AG09319 (cell line): Measurements from ENCODE around the gene ULK1.

Source experiments
- DNase-seq: peaks from one replicate; pipeline ENCODE4 v3.0.0-alpha.2; 2010; ENCODE audit warnings: low read depth; ENCODE audit errors: extremely low read depth
- CTCF ChIP-seq: IDR thresholded peaks from 2 replicates; pipeline ENCODE4 v1.5.1; 2011; ENCODE audit warnings: low read depth, mild to moderate bottlenecking, inconsistent platforms, low read length, moderate library complexity

ULK1 gene

GRCh38 chr12:131851741-131852550 is 42.5 kb upstream of the ULK1 start:
- TF ChIP-seq CTCF: no peak
- DNase-seq: no peak

- DNase-seq: no peak
- TF ChIP-seq CTCF: no peak
Observed at GRCh38 chr12:131852551-131853299, 41.7 kb upstream of the ULK1 start.

- no peak for DNase-seq
- TF ChIP-seq CTCF: no peak
Observed at GRCh38 chr12:131853832-131854797, 40.3 kb upstream of the ULK1 start.

- DNase-seq: no peak
- TF ChIP-seq CTCF: no peak
Observed at GRCh38 chr12:131854861-131855476, 39.5 kb upstream of the ULK1 start.

- no peak for DNase-seq
- no peak for TF ChIP-seq CTCF
Observed at GRCh38 chr12:131855521-131856142, 38.8 kb upstream of the ULK1 start.

- no peak for TF ChIP-seq CTCF
- no peak for DNase-seq
Observed at GRCh38 chr12:131856366-131857097, 37.9 kb upstream of the ULK1 start.
